DMS 273 treated with DMSO at 0.1 percent for 48 hours (cell line): Measurements from ENCODE around the gene ATAD3B.
"Not testable (repeated sequence)": the region's sequence is repeated elsewhere in the genome, so short reads cannot be mapped to it uniquely, and the experiment has no call there.

Experiments used
- DNase-seq: peaks from one replicate; lab custom pipeline; 2025; lab: John Stamatoyannopoulos, UW

Gene ATAD3B

DNA sequence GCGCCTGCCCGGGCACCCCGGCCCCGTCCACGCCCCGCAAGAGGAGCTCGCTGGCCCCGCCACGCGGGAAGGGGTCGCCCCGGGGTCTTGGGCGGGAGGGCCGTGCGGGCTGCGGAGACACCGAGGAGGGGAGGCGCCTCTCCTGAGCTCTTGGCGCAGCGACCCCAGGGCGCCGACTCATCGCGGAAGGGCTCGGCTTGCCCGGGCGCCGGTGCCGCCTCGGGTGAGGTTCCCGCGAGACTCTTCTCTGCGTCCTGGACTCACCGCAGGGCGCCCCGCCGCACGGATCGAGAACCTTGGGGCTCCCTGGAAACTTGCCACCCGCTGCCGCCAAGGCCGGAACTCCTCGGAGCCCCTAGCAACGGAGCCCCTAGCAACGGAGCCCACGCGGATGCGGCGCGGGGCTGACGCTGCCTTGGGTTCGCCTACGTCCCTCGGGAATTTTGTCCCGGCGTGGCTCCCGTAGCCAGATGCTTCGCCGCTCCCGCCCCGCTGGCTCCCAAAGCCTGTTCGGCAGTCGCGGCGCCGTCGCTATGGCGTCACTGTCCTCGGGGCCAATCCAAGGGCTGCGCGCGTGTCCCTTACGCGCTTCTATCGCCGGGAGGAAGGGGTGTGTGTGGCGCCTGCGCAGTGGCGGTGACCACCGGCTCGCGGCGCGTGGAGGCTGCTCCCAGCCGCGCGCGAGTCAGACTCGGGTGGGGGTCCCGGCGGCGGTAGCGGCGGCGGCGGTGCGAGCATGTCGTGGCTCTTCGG is 40.1 kb downstream of the ATAD3B start, which contains the start of gene ATAD3A:
Gene ATAD3A (plus strand): TSS at position 630 of the 753 bp plus-strand sequence. CDS start 107 bp downstream, at position 737.
- no peak for DNase-seq

DNA sequence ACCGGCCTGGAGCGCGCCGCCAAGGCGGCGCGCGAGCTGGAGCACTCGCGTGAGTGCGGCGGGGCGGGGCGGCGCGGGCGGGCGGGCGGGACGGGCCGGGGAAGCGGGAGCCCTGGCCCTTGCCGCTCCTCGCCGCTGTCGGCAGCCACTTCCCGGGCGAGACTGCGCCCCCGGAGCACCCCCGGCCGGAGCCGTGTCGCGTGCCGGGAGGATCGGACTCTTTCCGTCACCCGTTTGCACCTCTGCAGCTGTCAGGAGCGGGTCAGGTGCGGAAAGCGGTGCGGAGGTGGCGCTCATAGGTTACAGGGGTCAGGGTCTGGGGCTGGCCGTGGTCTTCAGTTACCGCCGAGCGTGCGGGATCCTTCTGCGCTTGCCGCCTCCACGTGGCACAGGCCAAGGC is 40.9 kb downstream of the ATAD3B start:
- DNase-seq, result not testable (repeated sequence)

DNA sequence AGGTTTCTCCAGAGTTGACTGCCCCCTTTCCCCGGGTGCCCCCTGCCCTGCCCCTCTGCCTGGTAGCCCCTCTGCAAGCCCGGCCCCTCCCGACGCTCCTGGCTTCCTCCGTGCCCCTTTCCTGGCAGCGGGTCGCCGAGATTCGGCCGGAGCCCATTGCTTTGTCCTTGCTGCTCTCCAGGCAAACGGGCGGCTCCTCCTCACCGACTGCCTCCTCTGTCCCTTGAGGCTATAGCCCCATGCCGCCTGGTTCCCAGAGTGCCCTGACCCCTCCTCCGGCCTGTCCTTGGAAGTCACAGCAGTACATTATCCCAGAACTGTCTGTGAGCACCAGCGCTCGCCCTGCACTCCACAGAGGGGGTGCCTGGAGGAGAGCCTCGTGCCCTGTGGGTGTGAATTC is 42.1 kb downstream of the ATAD3B start:
- not testable (repeated sequence) for DNase-seq

DNA sequence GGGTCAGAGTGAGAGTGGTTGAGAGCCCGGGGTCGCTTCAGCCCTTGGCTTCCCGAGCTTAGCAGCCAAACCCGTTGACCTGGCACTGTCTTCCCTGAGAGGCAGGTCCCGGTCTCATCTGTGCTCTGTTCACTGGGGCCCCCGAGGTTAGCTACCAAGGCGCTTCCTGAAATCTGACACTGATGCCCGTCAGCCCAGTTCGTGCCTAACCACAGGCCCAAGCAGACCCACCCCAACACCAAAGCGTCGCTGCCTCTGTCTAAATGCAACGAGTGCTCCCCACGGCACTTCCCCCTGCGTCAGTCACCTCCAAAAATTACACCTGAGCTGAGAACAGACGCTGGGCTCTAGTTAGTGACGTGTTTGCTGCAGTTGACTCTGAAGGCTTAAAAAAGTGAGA is 42.8 kb downstream of the ATAD3B start:
- DNase-seq, result not testable (repeated sequence)

DNA sequence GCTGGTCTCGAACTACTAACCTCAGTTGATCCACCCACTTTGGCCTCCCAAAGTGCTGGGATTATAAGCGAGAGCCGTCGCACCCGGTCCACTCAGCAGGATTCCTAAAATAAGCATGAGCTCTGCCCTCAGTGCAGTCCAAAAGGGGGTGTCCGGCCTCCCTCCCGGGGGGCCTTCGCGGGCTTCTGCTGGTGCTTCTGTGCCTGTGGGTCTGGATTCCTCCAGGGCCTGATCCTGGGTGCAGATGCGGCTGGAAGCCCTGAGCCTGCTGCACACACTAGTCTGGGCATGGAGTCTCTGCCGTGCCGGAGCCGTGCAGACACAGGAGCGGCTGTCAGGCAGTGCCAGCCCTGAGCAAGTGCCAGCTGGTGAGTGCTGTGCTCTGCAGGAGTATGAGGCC is 45.4 kb downstream of the ATAD3B start:
- DNase-seq, result not testable (repeated sequence)

DNA sequence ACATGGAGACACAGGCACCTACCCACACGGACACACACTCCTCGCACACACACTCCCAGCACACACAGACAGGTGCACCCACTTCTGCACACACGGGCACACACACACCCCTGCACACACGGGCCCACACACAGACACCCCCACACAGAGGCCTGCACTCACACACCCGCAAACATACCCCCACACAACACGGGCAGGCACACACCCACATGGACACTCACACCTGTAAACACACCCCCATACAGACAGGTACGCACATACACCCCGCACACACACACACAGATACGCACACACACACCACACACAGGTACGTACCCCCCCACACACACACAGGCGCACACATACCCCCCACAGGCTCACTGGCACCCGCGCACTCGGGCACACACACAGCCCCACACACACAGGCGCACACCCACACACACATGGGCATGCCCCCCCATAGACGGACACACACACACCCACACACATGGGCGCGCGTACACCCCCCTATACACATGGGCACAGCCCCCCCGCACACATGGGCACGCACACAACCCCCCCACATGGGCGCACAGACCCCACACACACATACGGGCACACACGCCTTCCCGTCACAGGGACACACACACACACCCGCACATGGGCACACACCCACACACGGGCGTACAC is 46.5 kb downstream of the ATAD3B start:
- DNase-seq, result no peak

DNA sequence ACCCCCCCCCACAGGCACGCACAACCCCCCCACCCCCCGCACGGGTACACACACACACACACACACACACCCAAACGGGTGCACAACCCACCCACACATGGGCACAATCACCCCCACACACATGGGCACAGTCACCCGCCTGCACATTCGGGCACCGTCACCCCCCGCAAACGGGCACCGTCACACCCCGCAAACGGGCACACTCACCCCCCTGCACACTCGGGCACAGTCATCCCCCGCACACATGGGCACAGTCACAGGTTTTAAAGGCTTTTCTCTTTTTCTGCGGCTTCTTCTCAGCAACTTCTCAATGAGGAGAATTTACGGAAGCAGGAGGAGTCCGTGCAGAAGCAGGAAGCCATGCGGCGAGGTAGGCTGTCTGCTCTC is 47.0 kb downstream of the ATAD3B start:
- not testable (repeated sequence) for DNase-seq

DNA sequence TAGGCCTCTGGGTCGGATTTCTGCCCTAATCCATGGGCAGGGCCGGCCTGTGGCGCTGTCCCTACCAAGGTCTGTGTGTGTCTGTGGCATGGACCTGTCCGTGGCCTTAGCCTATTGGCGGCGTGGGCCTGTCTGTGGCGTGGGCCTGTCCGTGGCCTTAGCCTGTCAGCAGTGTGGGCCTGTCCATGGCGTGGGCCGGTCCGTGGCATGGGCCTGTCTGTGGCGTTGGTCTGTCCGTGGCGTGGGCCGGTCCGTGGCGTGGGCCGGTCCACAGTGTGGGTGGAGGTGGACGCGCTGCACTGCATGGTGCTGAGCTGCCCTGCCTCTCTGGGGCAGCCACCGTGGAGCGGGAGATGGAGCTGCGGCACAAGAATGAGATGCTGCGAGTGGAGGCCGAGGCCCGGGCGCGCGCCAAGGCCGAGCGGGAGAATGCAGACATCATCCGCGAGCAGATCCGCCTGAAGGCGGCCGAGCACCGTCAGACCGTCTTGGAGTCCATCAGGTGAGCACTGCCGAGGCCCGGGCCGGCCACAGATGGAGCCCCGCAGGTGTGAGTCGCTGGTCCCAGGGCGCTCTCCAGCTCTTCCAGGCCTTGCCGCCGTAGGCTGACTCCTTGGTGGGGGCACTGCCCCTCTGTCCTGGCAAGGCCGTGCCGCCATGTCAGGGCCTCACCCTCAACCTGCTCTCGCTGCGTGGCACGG is 48.4 kb downstream of the ATAD3B start:
- not testable (repeated sequence) for DNase-seq

DNA sequence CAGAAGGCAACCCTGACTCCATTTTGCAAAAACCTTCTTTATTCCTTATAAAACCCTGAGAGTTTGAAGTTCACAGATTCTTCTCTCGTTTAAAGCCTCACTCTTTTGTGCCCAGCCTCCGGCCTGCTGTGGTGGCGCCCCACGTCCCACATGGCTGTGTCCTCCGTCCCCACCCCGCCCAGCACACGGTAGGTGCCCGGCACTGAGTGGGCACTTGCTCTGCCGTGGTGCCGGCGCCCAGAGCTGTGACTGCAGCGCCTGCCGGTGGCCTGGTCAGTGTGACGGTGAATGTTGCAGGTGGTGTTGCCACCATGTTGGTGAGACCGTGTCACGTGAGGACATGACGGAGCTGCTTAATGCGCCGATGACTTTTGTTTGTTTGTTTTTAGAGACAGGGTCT is 49.8 kb downstream of the ATAD3B start:
- no peak for DNase-seq

DNA sequence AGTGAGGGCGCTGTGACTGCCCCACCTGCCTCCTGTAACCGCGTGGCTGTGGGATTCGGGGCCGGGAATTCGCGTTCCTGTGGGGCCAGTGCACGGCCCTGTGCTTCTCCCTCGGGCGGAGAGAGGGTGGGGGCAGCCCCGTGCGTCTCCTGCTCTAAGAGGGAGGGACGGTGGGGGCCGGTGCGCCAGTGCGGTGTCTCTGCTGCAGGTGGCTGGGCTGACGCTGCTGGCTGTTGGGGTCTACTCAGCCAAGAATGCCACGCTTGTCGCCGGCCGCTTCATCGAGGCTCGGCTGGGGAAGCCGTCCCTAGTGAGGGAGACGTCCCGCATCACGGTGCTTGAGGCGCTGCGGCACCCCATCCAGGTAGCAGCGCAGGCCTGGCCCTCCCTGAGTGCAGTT is 51.0 kb downstream of the ATAD3B start:
- DNase-seq, result not testable (repeated sequence)

DNA sequence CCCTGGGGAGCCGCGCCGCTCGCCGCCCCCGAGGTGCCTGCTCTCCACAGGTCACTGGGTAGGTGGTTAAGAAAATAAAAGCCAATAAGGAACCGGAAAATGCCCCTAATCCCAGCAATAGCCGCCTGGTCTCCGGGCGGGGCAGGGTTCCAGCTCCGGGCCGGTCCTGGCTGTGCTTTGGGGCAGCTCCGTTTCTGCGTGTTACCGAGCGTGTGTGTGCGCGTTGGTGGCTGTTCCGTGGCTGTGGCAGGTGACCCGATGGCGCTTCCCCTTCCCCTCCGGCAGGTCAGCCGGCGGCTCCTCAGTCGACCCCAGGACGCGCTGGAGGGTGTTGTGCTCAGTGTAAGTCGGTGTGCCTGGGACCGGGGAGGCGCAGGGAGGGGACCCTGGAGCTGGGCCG is 51.7 kb downstream of the ATAD3B start:
- DNase-seq, result not testable (repeated sequence)

DNA sequence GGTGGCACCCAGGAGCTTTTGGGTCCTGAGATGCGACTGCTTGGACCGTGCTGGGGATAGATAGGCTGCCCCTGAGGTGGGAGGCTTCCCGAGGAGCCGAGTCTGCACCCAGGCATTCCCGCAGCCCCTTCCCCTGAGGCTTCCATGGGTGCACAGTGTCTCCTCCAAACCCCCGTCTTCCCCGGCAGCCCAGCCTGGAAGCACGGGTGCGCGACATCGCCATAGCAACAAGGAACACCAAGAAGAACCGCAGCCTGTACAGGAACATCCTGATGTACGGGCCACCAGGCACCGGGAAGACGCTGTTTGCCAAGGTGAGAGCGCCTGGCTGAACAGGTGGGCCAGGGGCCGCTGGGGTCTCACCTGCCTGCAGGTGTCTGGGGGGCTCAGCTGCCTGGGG is 52.1 kb downstream of the ATAD3B start:
- not testable (repeated sequence) for DNase-seq

DNA sequence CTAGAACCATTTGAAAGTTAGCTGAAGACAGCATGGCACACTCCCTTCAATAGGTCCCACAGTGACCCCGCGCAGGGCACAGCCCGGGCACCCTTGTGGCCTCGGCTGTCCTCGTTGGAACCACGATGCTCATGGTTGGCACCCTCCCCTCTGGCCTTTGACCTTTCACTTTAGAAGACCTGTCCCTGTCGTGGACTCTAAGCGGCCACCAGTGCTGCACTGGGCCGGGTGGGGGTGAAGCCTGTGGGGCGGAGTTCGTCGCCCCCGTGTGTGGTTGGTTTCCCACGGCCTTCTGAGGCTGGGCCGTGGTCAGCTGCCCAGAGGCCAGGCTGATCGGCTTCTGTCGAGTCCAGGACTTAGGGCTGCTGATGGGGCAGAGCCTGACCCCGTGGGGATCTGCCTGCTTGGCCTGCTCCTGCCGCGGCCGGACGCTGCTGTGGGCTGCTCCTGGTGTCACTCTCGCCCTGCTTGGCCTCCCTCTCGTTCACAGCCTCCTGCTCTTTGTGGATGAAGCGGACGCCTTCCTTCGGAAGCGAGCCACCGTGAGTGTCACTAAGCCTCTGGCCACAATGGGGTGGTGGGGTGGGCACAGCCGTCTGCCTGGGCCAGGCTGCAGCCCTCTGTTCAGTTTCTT is 53.3 kb downstream of the ATAD3B start:
- DNase-seq, result not testable (repeated sequence)

DNA sequence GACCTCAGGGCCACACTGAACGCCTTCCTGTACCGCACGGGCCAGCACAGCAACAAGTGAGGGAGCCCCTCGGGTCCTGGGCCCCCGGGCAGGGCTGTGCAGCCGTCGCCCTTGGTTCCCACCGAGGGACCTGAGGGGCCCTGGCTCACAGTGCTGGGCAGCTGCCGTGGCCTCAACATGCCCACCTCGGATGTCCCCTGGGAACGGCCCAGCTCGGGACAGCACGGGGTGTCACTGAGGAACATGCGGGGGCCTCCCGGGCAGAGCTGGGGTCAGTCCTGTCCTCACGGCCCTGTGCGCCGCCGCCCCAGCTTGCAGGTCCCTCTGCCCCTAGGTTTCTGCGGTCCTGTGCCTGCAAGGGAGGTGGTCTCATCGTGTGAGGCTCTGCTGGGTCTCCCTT is 54.9 kb downstream of the ATAD3B start:
- not testable (repeated sequence) for DNase-seq

DNA sequence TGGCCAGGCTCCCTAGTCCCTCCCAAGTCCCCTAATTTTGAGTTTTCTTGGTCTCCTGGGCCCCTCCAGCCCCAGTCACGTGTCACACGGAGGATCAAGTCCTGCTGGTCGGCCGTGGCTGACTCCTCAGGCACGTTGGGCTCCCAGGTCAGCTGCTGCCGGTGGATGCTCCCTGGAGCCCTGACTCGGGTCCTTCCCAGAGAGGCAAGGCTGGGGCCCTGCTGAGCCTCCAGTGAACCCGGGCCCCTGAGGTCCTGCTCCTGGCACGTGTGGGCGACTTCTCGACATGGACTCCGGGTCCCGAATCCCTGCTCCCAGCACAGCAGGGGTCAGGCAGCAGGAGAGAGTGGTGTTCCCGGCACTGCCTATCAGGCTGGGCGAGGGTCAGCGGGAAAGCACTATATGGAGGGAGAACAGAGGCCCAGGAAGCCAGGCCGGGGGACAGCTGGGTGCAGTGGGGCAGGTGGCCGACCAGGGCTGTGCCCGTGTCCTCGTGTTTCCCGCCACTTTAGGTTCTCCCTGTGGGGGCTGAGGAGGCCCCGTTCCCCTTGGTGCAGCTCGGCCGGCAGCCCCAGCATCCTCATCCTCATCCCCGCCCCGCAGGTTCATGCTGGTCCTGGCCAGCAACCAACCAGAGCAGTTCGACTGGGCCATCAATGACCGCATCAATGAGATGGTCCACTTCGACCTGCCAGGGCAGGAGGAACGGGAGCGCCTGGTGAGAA is 55.7 kb downstream of the ATAD3B start:
- DNase-seq, result no peak

DNA sequence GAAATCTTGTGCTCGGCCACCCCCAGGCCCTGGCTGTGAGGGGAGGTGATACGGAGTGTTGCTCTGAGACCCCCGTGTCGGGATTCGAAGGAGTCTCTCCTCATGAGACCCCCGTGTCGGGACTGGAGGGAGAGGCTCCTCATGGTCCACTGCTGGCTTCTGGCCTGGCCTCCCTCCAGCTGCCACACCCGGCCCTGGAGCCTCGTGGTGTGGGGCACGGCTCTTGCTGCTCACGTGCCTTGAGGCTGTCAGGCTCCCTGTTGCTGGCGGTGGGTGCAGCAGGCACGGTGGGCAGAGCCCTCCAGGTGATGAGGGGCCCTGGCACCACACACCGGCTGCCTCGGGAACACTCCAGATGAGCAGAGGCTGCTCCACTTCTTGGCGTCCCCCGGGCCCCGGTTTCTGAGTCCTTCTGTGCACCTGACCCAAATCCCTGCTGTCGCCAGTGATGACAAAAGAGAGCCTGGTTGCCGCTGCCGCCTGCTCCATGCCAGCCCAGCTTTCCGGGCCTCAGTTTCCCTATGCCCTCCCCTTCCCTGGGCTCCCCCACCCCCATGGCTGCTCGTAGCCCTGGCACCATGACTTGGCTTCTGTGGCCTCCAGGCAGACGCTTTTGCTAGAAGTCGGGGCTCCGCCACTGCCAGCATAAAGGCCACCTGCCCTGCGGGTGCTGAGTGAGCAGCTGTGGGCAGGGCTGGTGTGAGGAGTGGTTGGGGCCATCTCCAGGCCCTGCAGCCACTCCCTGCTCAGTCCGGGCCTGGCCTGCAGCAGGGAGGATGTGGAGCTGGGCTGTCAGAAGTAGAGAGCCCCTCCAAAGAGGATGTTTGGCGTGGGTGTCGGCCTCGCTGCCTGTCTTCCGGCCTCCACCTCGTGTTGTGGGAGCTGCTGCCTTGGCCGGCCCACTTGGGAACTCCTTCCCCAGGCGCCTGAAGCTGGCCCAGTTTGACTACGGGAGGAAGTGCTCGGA is 57.0 kb downstream of the ATAD3B start:
- no peak for DNase-seq

DNA sequence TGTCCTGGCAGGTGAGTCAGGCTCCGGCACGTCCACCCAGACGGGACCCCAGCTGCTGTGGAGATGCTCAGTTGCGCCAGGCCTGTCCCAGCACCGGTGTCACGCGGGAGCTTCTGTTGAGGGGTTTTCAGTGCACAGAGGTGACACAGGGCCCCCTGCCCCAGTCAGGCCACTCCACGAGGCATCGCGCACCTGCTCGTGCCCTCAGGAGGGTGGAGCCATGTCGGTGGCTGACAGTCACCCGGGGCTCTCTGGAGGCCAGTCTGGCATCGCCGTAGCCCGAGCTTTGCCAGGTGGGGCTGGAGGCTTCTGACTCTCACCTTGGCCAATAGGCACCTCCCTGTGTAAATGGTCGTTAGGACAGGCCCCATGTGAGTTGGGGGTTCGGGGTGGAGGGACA is 57.8 kb downstream of the ATAD3B start:
- no peak for DNase-seq

DNA sequence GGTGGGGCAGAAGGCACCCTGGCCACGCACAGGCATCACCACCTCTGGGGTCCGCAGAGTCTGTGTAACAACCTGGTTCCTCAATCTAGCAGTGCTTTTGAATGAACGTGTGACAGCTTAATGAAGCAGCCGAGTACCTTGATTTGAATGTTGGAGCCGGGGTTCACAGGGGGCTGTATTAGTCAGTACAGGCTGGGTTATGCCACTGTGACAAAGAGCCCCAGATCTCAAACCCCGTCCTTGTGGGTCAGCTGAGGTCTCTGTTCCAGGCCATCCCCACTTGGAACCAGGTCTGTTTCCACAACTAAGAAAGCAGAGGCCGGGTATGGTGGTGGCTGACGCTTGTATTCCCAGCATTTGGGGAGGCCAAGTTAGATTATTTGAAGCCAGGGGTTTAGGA is 58.4 kb downstream of the ATAD3B start:
- DNase-seq, result no peak

DNA sequence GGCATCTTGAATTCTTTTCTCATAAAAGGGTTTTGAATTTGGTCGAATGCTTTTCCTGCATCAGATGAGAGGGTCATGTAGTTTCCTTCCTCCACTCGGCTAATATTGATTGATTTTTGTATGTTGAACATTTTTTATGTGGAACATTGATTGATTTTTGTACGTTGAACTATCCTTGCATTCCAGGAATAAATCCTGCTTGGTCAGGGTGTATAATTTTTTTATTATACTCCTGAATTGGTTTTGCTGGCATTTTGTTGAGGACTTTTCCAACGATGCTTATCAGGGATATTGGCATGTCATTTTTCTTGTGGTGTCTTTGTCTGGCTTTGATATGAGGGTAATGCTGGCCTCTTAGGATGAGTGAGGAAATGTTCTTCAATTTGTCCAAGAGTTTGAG is 60.4 kb downstream of the ATAD3B start:
- DNase-seq, result no peak

DNA sequence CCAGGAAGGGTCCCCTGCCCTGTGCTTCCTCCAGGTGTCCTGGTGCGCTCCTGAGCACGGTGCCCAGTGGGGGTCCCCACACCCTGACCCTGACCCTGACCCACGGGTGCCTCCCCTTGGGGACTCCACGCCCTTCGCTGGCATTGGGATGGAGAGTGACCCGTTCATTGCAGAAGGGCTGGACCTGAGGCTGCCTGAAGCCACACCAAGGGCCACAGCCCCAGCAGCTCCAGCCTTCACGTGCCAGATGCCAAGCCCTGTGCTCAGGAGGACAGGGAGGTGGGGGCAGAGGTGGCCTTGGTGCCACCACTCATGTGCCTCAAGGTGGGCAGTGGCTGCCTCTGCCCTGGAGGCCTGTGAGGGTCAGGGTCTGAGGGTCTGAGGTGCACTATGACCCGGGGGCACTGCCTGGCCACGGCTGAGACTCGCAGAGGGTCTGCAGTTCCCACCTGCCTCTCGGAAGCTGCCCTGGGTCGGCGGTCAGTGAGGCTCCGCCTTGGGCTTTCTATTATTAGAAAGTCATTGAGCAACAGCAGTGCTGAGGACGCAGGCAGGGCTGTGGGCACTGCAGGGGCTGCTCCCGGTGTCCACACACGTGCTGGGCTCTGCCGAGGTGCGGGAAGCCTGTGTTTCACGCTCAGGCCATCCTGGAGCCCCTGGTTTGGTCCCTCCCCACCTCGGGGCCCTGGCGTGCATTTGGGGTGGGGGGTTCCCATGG is 61.8 kb downstream of the ATAD3B start:
- not testable (repeated sequence) for DNase-seq
